Epidermal melanocyte (primary cell): ENCODE measurements around the gene GNAI1.

ENCODE experiments used
- DNase-seq: peaks from one replicate; pipeline ENCODE4 v3.0.0; 2011; ENCODE audit warnings: low spot score; ENCODE audit not compliant: insufficient read length

Gene GNAI1

DNA sequence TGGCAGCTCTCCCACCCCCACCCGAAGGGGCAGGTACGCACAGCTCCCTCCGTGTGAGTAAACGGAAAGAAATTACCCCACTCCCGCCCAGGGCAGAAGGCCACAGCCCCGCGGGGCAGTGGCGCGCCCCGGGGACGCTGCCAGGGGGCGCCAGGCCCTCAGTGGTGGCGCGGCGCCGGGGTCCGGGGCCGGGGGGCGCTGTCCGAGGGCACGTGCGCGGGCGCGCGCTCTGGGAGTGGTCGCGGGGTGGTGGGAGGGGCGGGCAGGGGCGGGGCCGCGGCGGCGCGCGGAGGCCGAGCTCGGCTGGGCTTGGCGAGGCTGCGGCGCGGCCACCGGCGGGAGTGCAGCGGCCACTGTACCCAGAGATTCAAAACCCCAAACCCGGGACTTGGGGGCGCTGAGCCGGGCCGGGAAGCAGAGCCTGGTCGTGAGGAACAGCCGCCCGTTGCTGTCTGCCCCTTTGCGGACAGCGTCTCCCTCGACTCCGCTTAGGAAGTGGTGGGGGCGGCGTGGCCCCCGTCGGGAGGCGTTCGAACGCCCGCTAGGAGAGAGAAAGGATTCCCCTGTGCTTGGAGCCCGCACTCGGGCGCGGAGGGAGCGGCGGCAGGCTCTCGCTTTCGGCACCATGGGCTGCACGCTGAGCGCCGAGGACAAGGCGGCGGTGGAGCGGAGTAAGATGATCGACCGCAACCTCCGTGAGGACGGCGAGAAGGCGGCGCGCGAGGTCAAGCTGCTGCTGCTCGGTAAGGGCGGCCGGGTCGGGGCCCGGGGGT lies at the start of gene GNAI1:
Gene GNAI1 (plus strand): TSS at position 296 of the 773 bp plus-strand sequence. CDS start 330 bp downstream, at position 626.
- DNase-seq: peak; percentile 26

DNA sequence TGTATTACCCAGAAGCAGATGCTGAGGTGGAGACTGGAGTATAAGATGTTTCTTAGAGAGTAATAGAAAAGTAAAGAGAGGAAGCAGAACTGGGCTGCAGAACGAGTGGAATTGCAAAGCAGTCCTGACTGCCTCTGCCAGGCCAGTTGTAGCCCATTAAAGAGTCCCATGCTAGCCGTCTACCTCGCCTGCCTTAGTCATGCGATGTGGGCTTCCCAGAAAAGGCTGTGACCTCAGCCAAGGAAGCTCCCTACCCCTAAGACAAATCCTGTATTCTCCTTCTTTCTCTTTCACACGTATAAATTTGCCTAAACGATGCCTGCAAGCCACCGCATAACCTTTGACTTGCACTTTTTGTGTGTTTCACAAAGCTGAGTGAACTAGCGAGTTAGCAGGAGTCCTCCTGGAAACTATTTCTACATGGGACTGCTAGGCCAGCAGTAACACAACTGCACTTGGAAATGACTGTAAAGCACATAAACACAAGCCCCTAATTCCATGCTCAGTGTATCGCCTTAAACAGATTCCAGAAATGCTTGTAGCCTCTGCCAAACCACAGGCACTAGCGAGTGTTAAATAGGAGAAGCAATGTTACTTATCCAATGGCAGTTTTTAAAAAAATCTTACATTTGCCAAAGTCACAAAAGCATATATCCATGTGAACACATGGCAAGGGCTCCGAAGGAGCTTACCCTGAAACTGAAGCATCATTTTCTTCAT lies 47.4 kb upstream of the GNAI1 start:
- no peak for DNase-seq

DNA sequence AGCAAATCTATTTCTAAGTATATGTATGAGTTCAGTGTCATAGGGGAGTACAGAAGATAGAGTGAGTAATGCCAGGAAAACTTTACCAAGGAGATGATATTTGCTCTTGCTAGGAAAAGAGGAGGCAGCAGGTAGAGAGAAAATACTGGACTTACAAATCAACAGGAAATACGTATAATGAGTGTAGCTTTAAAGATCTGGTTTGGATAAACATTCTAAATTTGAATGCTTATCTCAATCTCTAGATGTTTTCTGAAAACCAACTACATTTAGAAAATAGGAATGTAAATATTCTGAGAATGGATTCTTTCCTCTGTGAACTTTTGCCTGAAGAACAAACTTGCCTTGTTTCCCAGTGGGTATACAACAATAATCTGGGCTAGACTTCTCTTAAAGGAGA lies 46.9 kb upstream of the GNAI1 start:
- no peak for DNase-seq

DNA sequence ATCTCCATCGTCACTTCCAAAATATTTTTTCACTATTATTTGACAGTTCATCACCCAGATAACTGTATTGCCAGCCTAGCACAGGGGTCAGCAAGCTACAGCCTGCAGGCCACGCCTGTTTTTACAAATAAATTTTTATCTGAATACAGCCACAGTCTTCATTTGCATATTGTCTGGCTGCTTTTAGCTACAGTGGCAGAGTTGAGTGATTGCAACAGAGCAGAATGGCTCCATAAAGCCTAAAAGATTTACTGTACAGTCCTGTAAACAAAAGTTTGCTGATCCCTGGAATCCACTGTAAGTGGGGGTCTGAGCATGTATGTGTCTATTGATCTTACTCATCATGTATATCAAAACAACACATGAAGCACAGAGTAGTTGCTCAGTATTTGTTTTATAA lies 45.9 kb upstream of the GNAI1 start:
- no peak for DNase-seq

DNA sequence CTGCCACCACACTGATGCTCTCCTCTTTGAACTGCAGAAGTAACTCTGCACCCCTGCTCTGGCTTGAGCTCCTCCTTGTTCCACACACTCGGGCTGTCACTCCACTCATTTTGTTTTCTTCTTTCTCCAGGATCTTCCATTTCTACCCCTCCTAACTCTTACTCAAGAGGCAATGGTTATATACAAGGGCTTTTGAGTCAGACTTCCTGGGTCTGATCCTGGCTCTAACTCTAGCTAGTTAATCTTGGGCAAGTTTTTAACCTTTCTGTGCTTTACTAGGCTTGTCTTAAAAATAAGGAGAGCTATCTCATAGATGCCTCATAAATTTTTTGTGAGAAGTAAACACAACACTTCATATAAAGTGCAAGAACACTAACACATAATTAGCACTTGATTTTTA lies 45.3 kb upstream of the GNAI1 start:
- DNase-seq: no peak

DNA sequence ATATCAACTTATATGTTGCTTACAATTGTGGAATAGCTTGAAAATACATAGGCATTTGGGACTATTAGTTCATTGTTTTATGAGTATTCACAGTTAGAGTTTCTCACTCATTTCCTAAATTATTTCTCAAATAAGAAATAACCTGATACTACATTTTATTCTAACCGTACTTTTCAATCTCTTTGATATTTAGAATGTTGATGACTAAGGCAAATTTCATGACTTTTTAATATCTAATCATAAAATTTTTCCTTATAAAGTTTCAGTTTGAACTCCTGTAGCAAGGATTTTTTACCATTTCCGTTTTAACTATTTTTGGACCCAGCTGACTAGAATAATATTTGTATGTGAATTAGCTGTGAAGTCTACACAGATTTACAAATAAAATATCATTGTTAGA lies 41.3 kb upstream of the GNAI1 start:
- no peak for DNase-seq

DNA sequence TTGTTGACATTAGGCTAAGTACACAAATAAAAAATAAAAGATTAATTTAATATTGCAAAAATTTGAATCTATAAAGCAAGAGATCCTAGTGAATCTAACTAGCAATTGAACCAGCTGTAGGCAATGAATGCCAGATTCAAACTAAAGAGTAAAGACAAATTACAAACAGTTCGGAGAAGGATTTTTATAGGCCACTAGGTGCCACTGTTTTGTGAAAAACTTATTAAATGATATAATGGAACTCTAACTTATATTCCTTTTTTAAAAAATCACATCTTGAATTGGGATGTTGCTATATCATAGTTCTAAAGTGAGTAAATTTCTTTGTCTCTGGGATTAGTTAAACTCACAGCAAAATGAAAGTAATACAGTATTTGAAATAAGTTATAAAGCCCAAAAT lies 39.1 kb upstream of the GNAI1 start:
- DNase-seq: no peak

DNA sequence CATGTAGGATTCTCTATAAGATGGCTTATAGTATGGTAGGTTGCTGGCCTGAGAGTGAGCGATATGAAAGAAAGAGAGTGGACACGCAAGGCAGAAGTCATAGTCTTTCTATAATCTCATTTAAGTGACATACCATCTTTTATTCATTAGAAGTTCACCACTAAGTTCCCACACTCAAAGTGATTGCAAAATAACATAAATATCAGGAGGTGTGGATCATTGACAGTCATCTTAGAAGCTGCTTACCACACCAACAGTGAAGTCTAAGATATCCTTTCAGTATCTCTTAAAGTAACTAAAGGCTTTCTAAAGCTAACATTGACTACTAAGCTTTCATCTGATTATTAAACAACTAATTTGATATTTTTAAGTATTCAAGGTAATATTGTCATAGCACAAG lies 36.9 kb upstream of the GNAI1 start:
- no peak for DNase-seq

DNA sequence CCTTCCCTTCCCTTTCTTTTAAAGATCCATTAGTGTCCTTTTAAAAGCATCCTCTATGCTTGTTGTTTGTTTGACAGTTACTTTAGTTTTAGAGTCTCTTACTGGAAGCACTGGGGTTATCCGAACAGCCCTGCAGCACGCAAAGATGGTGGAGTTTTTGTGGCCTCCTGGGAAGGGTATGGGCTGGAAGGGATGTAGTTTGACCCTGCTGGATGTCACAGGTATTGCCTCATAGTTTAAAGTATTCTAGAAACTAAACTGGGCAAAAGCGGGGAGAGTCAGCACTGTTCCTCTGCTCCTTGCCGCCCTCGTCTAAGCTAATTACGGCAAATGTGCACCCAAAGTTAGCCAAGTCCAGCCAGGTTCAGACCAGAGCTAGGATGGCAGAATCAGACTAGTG lies 35.8 kb upstream of the GNAI1 start:
- no peak for DNase-seq

DNA sequence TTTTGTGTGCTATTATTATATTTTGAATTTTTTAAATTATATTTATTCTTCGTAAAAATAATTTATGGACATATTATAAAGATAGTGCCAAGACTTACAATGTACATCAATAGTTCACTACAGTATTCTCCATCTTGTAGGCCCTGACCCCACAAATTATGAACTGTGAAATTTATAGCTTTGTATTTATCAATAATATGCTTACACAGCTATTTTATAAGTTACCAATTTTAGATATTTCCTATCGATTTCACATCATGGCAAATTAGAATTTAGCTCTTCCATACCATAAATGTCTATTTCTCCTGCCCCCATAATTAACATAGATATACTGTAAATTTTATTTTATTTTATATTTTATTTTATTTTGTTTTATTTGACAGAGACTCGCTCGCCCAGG lies 34.4 kb upstream of the GNAI1 start:
- DNase-seq: no peak

DNA sequence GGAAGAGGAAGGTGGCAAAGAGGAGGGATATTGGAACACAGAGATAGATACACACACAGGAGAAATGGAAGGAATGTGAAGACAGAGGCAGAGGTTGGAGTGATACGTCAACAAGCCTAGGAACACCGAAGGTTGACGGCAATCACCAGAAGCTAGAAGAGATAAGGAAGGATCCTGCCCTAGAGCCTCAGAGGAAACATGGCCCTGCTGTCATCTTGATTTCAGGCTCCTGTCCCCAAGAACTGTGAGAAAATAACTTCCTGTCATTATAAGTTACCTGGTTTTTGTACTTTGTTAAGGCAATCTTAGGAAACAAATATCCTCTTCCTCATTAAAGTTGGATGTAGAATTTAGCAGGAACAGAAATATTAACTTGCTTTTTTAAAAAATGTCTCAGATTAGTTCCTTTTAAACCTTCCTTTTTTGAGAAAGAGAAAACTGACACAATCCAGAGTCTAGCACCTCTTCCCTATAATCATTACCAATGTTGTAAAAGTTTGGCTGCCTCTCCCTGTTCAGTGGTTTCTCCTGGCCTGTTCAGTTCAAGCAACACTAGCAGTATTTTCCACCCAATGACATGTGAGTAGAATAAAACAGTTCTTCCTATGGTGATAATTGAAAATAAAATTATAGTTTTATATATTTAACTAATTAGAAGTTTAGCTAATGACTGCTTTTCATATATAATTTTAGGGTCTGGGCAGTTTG lies 28.8 kb upstream of the GNAI1 start:
- DNase-seq: no peak

DNA sequence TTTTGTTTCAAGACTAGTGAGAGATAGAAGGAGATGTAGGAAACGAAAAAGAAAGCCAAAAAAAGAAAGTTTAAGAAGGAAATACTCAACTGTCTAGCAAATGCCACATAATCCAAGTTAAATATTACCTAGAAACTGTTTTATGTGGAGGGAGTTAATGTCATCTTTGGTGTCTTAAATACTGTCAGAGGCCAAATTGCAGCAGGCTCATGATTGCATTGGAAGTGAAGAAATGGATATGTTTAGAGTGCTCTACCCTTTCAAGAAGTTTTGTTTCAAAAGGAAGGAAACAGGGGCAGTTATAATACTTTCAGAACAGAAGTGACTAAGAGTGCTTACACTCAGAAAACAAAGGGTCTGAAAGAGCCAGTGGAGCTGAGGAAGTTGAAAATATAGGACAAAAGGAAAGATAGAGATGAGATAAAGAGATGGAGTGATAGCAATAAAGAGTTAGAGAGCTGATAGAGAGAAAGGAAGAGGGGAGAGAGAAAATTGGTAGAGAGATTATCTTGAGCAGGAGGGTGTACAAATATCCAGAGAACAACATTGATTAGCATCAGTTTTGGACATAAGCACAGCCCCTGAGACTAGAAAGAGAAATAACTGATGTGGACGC lies 28.0 kb upstream of the GNAI1 start:
- DNase-seq: no peak

DNA sequence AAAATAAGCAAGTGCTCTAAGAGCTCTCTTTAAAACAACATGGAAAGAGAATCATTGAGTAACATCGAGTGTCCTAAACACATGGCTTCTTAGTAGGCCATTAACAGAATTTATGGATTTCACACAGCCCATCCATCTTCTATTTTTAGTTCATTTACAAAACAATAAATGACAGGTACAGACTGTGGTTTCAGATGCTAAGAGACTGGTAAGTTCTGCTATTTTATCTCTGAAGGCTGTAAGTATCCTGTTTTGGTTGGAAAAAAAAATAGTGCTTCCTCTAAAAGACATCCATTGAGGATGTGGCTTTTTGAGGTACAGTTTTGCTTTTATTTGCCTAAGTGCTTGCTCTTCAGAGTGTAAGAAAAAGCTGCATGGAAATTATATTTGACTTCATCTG lies 27.4 kb upstream of the GNAI1 start:
- DNase-seq: no peak

DNA sequence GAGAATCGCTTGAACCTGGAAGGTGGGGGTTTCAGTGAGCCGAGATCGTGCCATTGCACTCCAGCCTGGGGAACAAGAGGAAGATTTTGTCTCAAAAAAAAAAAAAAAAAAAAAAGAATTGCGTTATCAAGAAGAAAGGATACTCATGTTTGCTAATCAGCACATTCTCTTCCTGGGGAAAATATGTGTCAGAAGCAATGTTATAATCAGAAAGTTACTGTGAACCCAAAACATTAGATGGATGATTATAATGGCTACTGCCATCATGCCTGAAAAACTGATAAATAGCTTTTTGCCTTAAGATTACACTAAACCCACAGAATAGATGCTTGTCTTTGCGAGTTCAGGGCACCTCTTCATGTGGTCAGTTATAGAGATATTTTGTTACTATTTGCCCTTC lies 24.3 kb upstream of the GNAI1 start:
- DNase-seq: no peak

DNA sequence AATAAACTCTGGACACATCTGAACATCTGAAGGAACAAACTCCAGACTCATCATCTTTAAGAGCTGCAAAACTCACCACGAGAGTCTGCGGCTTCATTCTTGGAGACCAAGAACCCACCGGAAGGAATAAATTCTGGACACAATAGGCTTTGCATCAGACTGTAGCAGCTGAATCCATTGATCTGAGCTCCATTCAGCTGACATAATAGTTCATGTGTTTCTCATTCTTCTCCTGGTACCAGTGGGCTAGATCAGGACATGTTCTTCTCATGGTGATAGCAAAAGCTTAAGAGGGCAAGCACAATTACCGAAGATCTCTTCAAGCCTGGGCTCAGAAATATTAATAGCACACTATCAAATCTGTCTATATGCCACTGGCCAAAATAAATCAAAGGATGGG lies 20.5 kb upstream of the GNAI1 start:
- no peak for DNase-seq

DNA sequence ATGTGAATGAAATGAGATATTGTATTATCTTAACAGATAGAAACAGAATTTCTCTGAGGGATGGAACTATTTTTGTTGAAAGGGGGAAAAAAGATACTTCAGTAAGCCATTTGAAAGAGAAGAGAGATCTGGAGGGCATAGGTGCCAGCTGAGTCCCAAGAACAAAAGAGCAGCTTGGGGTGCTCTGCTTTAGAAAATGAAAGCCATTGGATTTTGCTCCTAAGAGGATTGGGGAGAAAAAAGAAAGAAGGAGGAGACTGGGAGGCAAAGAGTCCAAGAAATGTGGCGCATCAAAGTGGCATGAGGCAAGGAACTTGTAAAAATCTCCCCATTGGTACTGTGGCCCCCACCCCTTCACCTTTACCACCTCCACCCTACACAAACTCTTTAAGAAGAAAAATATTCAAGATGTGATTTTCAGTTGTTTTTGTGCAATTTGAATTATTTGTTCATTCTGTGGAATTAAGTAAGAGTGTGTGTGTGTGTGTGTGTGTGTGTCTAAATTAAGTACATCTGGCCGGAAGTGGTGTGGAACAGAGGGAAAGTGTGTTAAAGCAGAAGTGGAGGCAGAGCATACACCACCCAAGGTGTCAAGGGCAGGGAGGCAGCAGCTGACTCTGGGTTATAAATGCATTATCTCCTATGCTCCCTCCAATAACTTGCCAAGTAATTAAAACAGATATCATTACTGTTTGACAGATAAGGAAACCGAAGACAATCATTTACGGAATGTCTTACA lies 9.9 kb upstream of the GNAI1 start:
- DNase-seq: no peak

DNA sequence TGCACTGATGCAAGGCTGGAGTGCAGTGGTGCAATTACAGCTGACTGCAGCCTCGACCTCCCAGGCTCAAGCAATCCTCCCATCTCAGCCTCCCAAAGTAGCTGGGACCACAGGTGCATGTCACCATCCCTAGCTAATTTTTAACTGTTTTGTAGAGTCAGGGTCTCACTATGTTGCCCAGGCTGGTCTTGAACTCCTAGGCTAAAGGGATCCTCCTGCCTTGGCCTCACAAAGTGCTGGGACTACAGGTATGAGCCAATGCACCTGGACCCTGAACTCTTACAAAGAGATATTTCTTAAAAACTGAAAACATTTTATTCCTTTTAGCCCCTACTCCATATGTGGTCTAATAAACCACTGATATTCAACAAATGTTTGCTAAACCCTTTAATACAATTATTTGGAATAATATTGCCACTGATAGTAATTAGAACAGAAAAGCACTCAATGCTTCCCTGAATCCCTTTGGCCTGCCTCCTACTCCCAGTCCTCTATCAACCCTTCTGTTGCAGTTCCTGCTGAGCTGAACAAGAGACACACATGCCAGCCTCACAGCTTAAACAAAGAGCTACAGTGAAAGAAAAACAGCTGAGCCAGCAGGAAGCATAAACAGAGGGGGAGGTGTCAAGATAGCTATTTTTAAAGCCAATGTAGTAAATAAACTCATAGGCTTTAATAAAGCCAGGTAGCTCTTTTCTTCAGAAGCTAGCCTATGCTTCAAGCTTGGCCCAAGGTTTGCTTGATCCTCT lies 7.0 kb upstream of the GNAI1 start:
- DNase-seq: peak; percentile 41

DNA sequence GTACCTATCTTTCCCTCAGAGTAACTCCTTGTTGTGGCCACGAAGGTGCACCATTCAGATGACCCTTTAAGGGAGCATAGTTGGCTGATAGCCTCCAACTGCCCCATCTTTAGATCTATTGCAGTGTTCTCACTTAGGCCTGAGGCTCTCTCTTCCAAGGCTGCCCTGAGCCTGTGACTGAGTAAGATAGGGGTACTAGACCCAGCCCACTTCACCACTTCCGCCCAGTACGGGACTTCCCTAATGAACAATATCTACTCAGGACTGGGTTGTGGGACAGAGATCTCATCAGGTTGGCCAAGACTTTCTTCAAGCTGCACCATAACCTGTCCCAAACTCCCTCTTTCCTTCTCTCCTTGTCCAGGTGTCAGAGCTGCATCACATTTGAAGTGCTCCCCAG lies 5.7 kb upstream of the GNAI1 start:
- no peak for DNase-seq

DNA sequence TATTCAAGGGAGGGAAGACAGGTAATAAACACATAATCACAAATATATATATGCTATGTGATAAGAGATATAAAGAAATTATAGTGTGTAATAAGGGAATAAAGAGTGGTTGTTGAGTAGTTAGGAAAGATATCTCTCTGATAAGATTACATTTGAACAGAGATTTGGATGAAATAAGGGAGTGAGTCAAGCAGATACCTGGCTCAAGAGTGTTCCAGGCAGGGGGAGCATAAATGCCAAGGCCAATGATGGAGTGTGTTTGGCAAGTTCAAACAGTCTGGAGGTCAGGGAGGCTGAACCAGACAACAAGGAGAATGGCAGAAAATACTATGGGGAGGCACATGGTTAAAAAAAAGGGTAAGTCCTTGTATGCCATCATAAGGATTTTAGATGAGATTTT lies 4.8 kb upstream of the GNAI1 start:
- no peak for DNase-seq

DNA sequence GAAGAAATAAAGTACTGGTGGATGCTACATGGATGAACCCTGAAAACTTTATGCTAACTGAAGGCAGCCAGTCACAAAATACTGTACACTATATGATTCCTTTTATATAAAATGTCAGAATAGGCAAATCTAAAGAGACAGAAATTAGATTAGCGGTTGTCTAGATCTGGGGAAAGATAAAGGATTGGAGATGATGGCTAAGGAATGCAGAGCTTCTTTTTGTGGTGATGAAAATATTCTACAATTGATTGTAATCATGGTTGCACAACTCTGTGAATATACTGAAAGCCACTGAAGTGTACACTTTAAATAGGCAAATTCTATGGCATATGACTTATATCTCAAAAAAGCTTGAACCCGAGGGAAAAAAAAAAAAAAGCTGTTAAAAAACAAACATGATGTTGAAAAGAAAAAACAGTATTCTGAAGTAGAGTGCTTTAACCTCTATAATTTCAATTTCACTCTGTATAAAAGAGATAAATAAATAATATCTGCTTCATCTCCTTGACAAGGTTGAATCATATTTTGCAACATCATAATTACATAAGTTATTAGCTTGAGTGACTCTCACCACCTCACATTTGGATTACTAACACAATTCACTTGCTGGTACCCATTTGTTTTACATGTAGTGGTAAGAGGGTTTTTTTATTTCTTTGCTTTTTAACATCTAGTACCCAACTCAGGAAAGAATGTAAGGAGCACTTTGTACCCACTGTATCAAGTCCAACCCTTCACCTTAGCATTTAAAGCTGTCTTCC lies 2.8 kb upstream of the GNAI1 start:
- no peak for DNase-seq
